ENCODE data around the gene CUTC. TPM values are rescaled to one million over a fixed set of nuclear protein-coding genes. Genes with fewer than 3 reads are reported as not detected.
"Not testable (repeated sequence)": the region's sequence is repeated elsewhere in the genome, so short reads cannot be mapped to it uniquely, and the experiment has no call there.

CUTC gene
- total RNA-seq, 1 experiment from 2014 or later, result 15.0 TPM

DNA sequence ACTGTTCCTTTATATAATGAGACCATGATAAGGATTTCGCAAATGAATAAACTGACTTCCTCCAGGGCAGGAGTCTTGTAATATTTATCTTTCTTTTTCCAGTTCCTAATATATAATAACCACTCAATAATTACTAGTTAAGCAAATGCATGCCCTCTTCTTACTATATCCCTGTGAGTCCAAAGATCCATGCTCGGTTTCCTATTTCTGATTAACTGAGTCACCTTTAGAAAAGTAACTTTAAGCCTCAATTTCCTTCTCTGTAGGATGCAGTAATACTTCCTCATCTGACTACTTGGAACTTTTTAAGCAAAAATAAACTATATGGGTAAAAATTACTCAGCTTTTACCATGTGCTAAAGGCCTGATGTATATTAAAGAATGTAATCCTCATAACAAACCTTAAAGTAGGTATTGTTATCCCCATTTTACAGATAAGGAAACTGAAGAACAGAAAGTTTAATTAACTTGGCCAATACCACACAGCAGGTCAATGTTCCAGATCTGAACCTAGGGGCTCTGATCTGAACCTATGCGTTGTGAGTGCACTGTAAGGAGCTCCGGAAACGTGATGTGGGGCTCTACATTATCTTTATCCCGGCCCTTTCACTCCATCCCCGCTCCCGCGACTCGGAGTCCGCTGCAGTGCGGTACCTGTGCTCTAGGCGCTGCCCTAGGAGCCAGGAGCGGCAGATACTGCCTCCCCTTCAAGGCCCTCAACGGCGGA lies 565 bp upstream of the CUTC start:
- TF ChIP-seq, protein P1, sequence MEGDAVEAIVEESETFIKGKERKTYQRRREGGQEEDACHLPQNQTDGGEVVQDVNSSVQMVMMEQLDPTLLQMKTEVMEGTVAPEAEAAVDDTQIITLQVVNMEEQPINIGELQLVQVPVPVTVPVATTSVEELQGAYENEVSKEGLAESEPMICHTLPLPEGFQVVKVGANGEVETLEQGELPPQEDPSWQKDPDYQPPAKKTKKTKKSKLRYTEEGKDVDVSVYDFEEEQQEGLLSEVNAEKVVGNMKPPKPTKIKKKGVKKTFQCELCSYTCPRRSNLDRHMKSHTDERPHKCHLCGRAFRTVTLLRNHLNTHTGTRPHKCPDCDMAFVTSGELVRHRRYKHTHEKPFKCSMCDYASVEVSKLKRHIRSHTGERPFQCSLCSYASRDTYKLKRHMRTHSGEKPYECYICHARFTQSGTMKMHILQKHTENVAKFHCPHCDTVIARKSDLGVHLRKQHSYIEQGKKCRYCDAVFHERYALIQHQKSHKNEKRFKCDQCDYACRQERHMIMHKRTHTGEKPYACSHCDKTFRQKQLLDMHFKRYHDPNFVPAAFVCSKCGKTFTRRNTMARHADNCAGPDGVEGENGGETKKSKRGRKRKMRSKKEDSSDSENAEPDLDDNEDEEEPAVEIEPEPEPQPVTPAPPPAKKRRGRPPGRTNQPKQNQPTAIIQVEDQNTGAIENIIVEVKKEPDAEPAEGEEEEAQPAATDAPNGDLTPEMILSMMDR (IDR thresholded peaks at IDR 0.05; ENCODE audit: unreplicated experiment), result no peak
- DNase-seq (ENCODE audit: unreplicated experiment), result no peak
- Mint-ChIP-seq H3K27me3 (ENCODE audit: insufficient read depth, unreplicated experiment) (no peaks in the 10 kb centered on the region), H3K4me3 (ENCODE audit: unreplicated experiment) (peak overlapping the region; percentile 88), H3K4me1 (ENCODE audit: insufficient read depth, unreplicated experiment) (peaks cover 29% of the 10 kb centered on the region), H3K27ac (ENCODE audit: low read depth, unreplicated experiment) (peak overlapping the region; percentile 93), H3K9me3 (ENCODE audit: unreplicated experiment) (no peaks in the 10 kb centered on the region), H3K36me3 (ENCODE audit: insufficient read depth, unreplicated experiment) (peaks cover 31% of the 10 kb centered on the region)
- BruUV-seq (replicated peaks), result TSS peak; percentile 84
- CTCF ChIA-PET, result interaction anchor here (0.6 to 1.8 kb wide), 14 partner anchors 11 to 1259 kb away, joined by 3 to 5 read pairs (median 3); no protein-coding TSS in a partner anchor
- intact Hi-C loops (cut with micrococcal nuclease), result loop anchor here (1.0 to 5.0 kb wide), 4 partner anchors 48 to 116 kb away; partner anchors contain the start of gene ENTPD7
- POLR2A ChIA-PET, result interaction anchor here (0.5 to 4.8 kb wide), 40 partner anchors 8 to 1590 kb away, joined by 3 to 129 read pairs (median 4); partner anchors contain the start of genes ABCC2, CWF19L1, DNMBP and ENTPD7

DNA sequence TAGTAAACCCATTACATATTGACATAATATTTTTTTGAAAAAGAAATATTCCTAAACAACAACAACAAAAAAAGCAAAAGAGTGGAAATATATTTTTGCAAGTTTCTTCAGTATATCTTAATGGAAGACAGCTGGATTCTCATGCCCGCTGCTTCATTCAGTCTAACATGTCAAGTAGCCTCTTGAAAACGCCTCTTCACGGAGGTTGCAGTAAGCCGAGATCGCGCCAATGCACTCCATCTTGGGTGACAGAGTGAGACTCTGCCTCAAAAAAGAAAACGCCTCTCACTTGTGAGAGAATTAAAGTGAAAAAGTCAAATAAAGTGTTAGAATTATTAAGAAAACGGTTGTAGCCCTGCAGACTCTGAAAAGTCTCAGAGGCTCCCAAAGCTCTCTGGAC lies 1.3 kb downstream of the CUTC start:
- CTCF ChIA-PET, result interaction anchor here (0.6 to 2.3 kb wide), 7 partner anchors 24 to 514 kb away, joined by 3 to 11 read pairs (median 3); partner anchors contain the start of gene ABCC2
- H3K27ac Mint-ChIP-seq (ENCODE audit: low read depth, unreplicated experiment), result peak overlapping the region; percentile 93

GRCh38 chr10:99734111-99734510 lies 2.1 kb downstream of the CUTC start:
- DNase-seq (ENCODE audit: unreplicated experiment); H3K27ac Mint-ChIP-seq (ENCODE audit: low read depth, unreplicated experiment); BruUV-seq (replicated peaks); H3K9me3 Mint-ChIP-seq (ENCODE audit: unreplicated experiment); H3K27me3 Mint-ChIP-seq (ENCODE audit: insufficient read depth, unreplicated experiment): not testable (repeated sequence)
- Mint-ChIP-seq H3K4me3 (ENCODE audit: unreplicated experiment) (peak overlapping the region; percentile 88), H3K4me1 (ENCODE audit: insufficient read depth, unreplicated experiment) (peaks cover 29% of the 10 kb centered on the region), H3K36me3 (ENCODE audit: insufficient read depth, unreplicated experiment) (peaks cover 33% of the 10 kb centered on the region)
- intact Hi-C loops (cut with micrococcal nuclease), result loop anchor here (5.0 kb wide), 3 partner anchors 77 to 113 kb away; partner anchors contain the start of gene ENTPD7
- CTCF ChIA-PET, result interaction anchor here (0.6 to 2.3 kb wide), 3 partner anchors 48 to 113 kb away, joined by 3 to 6 read pairs (median 4); partner anchors contain the start of gene ABCC2
- POLR2A ChIA-PET, result interaction anchor here (3.4 to 4.8 kb wide), 5 partner anchors 8 to 113 kb away, joined by 33 to 129 read pairs (median 47); partner anchors contain the start of genes ABCC2 and SLC25A28

More for the DNA sequence above, 1.3 kb downstream of the CUTC start:
- no TSS peak for BruUV-seq (replicated peaks)
- H3K27me3 Mint-ChIP-seq (ENCODE audit: insufficient read depth, unreplicated experiment), result no peaks in the 10 kb centered on the region
- TF ChIP-seq, protein P1 (IDR thresholded peaks at IDR 0.05; ENCODE audit: unreplicated experiment), result no peak
- intact Hi-C loops (cut with micrococcal nuclease), result loop anchor here (5.0 kb wide), 3 partner anchors 76 to 114 kb away; partner anchors contain the start of gene ENTPD7
- POLR2A ChIA-PET, result interaction anchor here (1.1 to 4.8 kb wide), 10 partner anchors 9 to 312 kb away, joined by 3 to 129 read pairs (median 34); partner anchors contain the start of genes ABCC2, ENTPD7, GOT1 and SLC25A28
- no peak for DNase-seq (ENCODE audit: unreplicated experiment)
- H3K4me1 Mint-ChIP-seq (ENCODE audit: insufficient read depth, unreplicated experiment), result peaks cover 29% of the 10 kb centered on the region
- no peaks in the 10 kb centered on the region for H3K9me3 Mint-ChIP-seq (ENCODE audit: unreplicated experiment)
- peak overlapping the region; percentile 88 for H3K4me3 Mint-ChIP-seq (ENCODE audit: unreplicated experiment)
- H3K36me3 Mint-ChIP-seq (ENCODE audit: insufficient read depth, unreplicated experiment), result peaks cover 31% of the 10 kb centered on the region

DNA sequence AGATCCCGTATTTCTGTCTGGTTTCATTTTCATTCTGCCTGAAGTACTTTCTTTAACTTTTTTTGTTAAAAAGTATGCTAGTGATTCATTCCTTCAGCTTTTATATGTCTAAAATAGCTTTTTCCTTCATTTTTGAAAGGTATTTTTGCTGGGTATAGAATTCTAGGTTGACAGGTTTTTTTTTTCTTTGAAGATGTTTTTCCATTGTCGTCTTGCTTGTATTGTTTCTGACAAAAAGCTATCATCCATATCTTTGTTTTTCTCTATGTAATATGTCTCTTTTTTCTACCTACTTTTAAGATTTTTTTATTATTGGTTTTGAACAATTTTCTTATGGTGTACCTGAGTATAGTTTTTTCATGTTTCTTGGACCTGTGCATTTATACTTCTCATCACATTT lies 8.2 kb downstream of the CUTC start:
- Mint-ChIP-seq H3K27me3 (ENCODE audit: insufficient read depth, unreplicated experiment) (no peaks in the 10 kb centered on the region), H3K36me3 (ENCODE audit: insufficient read depth, unreplicated experiment) (peaks cover 86% of the 10 kb centered on the region), H3K4me3 (ENCODE audit: unreplicated experiment) (no peak overlapping the region), H3K4me1 (ENCODE audit: insufficient read depth, unreplicated experiment) (peaks cover 16% of the 10 kb centered on the region), H3K27ac (ENCODE audit: low read depth, unreplicated experiment) (no peak overlapping the region), H3K9me3 (ENCODE audit: unreplicated experiment) (peaks cover 8% of the 10 kb centered on the region)
- TF ChIP-seq, protein P1 (IDR thresholded peaks at IDR 0.05; ENCODE audit: unreplicated experiment), result no peak
- intact Hi-C loops (cut with micrococcal nuclease), result no loop called here
- BruUV-seq (replicated peaks), result no TSS peak
- ChIA-PET POLR2A (interaction anchor here (0.7 to 7.0 kb wide), 3 partner anchors 8 to 304 kb away, joined by 4 to 47 read pairs (median 5); partner anchors contain the start of genes COX15 and CUTC), CTCF (interaction anchor here (0.6 to 0.8 kb wide), 3 partner anchors 42 to 1928 kb away, joined by 3 read pairs; partner anchors contain the start of gene ABCC2)
- no peak for DNase-seq (ENCODE audit: unreplicated experiment)

All from MCF 10A (cell line).